GM23338 (cell line): Measurements from ENCODE around the gene KCNIP1. TPM values are rescaled to one million over a fixed set of nuclear protein-coding genes. Genes with fewer than 3 reads are reported as not detected.

Source experiments
- ATAC-seq: fragments of 200-7000 bp; cut with Tn5 transposase; 3 replicates; pipeline ENCODE4 v1.9.1; 2020
- DNase-seq: peaks from one replicate; pipeline ENCODE4 v3.0.0-alpha.2; 2015; ENCODE audit warnings: low spot score
- H2AFZ ChIP-seq: fragments of 200-600 bp; sonication (generic); 2 replicates; pipeline ENCODE4 v1.8.0; 2016; ENCODE audit warnings: antibody characterized with exemption, mild to moderate bottlenecking, moderate library complexity
- H3F3A ChIP-seq: fragments of 200-600 bp; sonication (generic); replicated peaks from 2 replicates; pipeline ENCODE4 v1.8.0; 2017; ENCODE audit warnings: antibody characterized with exemption, mixed run types, low read depth
- H3K27ac ChIP-seq: fragments of 200-600 bp; sonication (generic); 2 replicates; pipeline ENCODE4 v1.6.1; 2016; ENCODE audit warnings: low read depth
- H3K27me3 ChIP-seq: fragments of 200-600 bp; sonication (generic); 2 replicates; pipeline ENCODE4 v1.8.0; 2016; ENCODE audit warnings: mild to moderate bottlenecking, mixed run types, moderate library complexity; ENCODE audit not compliant: insufficient read depth
- H3K36me3 ChIP-seq: fragments of 200-600 bp; sonication (generic); 2 replicates; pipeline ENCODE4 v1.8.0; 2016; ENCODE audit warnings: mild to moderate bottlenecking; ENCODE audit not compliant: insufficient read depth
- H3K4me1 ChIP-seq: fragments of 200-600 bp; sonication (generic); 2 replicates; pipeline ENCODE4 v1.8.0; 2016; ENCODE audit warnings: mild to moderate bottlenecking, moderate library complexity; ENCODE audit not compliant: insufficient read depth
- H3K4me2 ChIP-seq: fragments of 200-600 bp; sonication (generic); 2 replicates; pipeline ENCODE4 v1.7.1; 2017; ENCODE audit warnings: mixed run types
- H3K4me3 ChIP-seq: fragments of 200-600 bp; sonication (generic); 2 replicates; pipeline ENCODE4 v1.6.1; 2016; ENCODE audit warnings: mixed run types
- H3K79me2 ChIP-seq: fragments of 200-600 bp; sonication (generic); replicated peaks from 2 replicates; pipeline ENCODE4 v1.8.0; 2017; ENCODE audit warnings: mild to moderate bottlenecking; ENCODE audit not compliant: insufficient read depth
- H3K9me2 ChIP-seq: fragments of 200-600 bp; sonication (generic); 2 replicates; pipeline ENCODE4 v1.8.0; 2017; ENCODE audit not compliant: insufficient read depth
- H4K20me1 ChIP-seq: fragments of 200-600 bp; sonication (generic); replicated peaks from 2 replicates; pipeline ENCODE4 v1.8.0; 2017; ENCODE audit warnings: mild to moderate bottlenecking; ENCODE audit not compliant: insufficient read depth
- H3K27ac Mint-ChIP-seq: 2 replicates; pipeline ENCODE4 v1.8.0; 2020; ENCODE audit warnings: inconsistent platforms, mild to moderate bottlenecking, moderate library complexity, mixed read lengths
- H3K27me3 Mint-ChIP-seq: 3 replicates; pipeline ENCODE4 v1.8.0; 2022; ENCODE audit warnings: low read depth, mild to moderate bottlenecking, moderate library complexity, mixed read lengths, inconsistent platforms; ENCODE audit not compliant: insufficient read depth, poor library complexity
- H3K36me3 Mint-ChIP-seq: 3 replicates; pipeline ENCODE4 v1.8.0; 2021; ENCODE audit warnings: low read depth, mild to moderate bottlenecking, inconsistent platforms, moderate library complexity, mixed read lengths
- H3K4me1 Mint-ChIP-seq: 3 replicates; pipeline ENCODE4 v1.8.0; 2020; ENCODE audit warnings: mild to moderate bottlenecking, inconsistent platforms, mixed read lengths
- H3K4me3 Mint-ChIP-seq: 3 replicates; pipeline ENCODE4 v1.8.0; 2021; ENCODE audit warnings: moderate library complexity, mild to moderate bottlenecking, inconsistent platforms, mixed read lengths
- H3K9me3 Mint-ChIP-seq: 3 replicates; pipeline ENCODE4 v1.8.0; 2020; ENCODE audit warnings: moderate library complexity, mild to moderate bottlenecking, inconsistent platforms, mixed read lengths
- CREB1 ChIP-seq: fragments of 250-450 bp; sonication (Bioruptor Pico); IDR thresholded peaks from 2 replicates; pipeline ENCODE4 v1.5.0; 2020; ENCODE audit warnings: low read depth, mild to moderate bottlenecking, moderate library complexity
- EZH2 ChIP-seq: fragments of 200-600 bp; sonication (generic); IDR thresholded peaks from one replicate; pipeline ENCODE4 v1.8.0; 2017; ENCODE audit warnings: antibody characterized with exemption, mild to moderate bottlenecking, low read depth; ENCODE audit not compliant: unreplicated experiment
- EZH2phosphoT487 ChIP-seq: fragments of 200-600 bp; sonication (generic); IDR thresholded peaks from one replicate; pipeline ENCODE4 v1.8.1; 2018; ENCODE audit warnings: antibody characterized with exemption; ENCODE audit not compliant: unreplicated experiment
- JUNB ChIP-seq: IDR thresholded peaks from one replicate; pipeline ENCODE4 v1.6.1; 2016; ENCODE audit warnings: antibody characterized with exemption; ENCODE audit not compliant: unreplicated experiment
- NANOG ChIP-seq: IDR thresholded peaks from 2 replicates; pipeline ENCODE4 v1.6.1; 2016; ENCODE audit warnings: antibody characterized with exemption, borderline replicate concordance
- POLR2AphosphoS5 ChIP-seq: IDR thresholded peaks from 2 replicates; pipeline ENCODE4 v1.6.1; 2016; ENCODE audit warnings: antibody characterized with exemption, low read depth
- STAT1 ChIP-seq: IDR thresholded peaks from one replicate; pipeline ENCODE4 v1.6.1; 2016; ENCODE audit warnings: antibody characterized with exemption; ENCODE audit not compliant: unreplicated experiment
- ZNF114 ChIP-seq: fragments of 250-450 bp; sonication (Bioruptor Pico); IDR thresholded peaks from 2 replicates; pipeline ENCODE4 v1.5.0; 2020; ENCODE audit warnings: mild to moderate bottlenecking, moderate library complexity
- ZNF331 ChIP-seq: fragments of 250-450 bp; sonication (Bioruptor Pico); IDR thresholded peaks from 2 replicates; pipeline ENCODE4 v1.5.0; 2020; ENCODE audit warnings: low read depth, mild to moderate bottlenecking, moderate library complexity
- polyA plus RNA-seq: library from polyadenylated mRNA; unstranded; fragments of >200 nt; fragmentation: Nextera tagmentation; extraction: Ambion mirVana; gene quantifications from 2 replicates; pipeline ENCODE4 v1.2.1, GENCODE V29; 2016
- total RNA-seq: library from RNA; depleted of rRNA; stranded (reverse); fragments of >200 nt; shearing (Covaris generic); gene quantifications from 2 replicates; pipeline ENCODE4 v1.2.3, GENCODE V29; 2014
- TF ChIP-seq, protein P1 (sequence below), 2 experiments: fragments of 200-600 bp in 1 of 2; sonication (generic) in 1 of 2; conservative IDR thresholded peaks; 2 replicates each; pipeline versions ENCODE4 v1.5.1 to v1.6.1; 2016 to 2017; ENCODE audit warnings: antibody characterized with exemption in 2 of 2, low read depth in 2 of 2, mild to moderate bottlenecking in 2 of 2, moderate library complexity in 1 of 2
- TF ChIP-seq, protein P2 (sequence below): IDR thresholded peaks from 2 replicates; pipeline ENCODE4 v1.6.1; 2016; ENCODE audit warnings: antibody characterized with exemption
- TF ChIP-seq, protein P3 (sequence below): fragments of 250-450 bp; sonication (Bioruptor Pico); IDR thresholded peaks from 2 replicates; pipeline ENCODE4 v1.5.0; 2020; ENCODE audit warnings: mild to moderate bottlenecking, moderate library complexity
- TF ChIP-seq, protein P4 (sequence below): IDR thresholded peaks from one replicate; pipeline ENCODE4 v1.6.1; 2018; ENCODE audit warnings: antibody characterized with exemption; ENCODE audit not compliant: unreplicated experiment

Gene KCNIP1
- total and polyA plus RNA-seq, 2 experiments from 2014 or later, result 0.31 to 0.87 TPM

DNA sequence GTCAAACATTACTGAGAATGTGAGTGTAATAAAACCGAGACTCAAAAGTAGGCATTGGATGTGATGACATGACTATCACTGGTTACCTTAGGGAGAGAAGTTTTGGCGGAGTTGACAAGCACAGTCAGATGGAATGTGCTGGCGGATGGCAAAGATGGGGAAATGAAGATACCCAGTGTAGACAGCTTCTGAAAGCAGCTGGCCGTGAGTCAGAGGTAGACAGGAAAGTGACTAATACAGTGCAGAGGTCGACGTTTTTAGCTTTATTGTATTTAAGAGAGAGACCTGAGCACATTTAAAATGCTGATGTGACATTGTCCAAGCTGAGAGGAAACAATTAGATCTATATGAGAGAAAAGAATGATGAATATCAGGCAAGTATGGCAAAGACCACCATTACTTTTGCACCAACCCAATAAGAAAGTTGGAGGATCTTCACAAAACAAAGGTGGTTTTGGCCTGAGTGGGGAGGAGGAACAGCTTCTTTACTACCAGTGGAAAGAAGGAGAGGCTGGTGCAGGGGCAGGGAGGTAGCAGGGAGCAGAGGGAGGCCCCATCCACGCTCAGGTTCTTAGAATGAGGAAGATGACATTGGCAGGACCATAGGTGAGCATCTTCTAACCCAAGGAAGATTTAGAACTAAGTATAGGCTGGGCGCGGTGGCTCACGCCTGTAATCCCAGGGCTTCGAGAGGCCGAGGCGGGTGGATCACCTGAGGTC is 36.7 kb upstream of the KCNIP1 start:
- Histone ChIP-seq H3K27me3 (no peaks in the 10 kb centered on the region), H3K9me2 (no peaks in the 10 kb centered on the region; the same call in 1 of the 2 replicates), H3K4me1 (no peaks in the 10 kb centered on the region), H3F3A (no peaks in the 10 kb centered on the region), H3K4me2 (no peak overlapping the region), H3K79me2 (no peaks in the 10 kb centered on the region), H2AFZ (no peak overlapping the region), H3K36me3 (no peaks in the 10 kb centered on the region), H3K27ac (no peak overlapping the region), H4K20me1 (0 out of 2 replicates have a peak, but pooled peaks cover 2% of the 10 kb centered on the region), H3K4me3 (no peak overlapping the region)
- Mint-ChIP-seq H3K27ac (no peak overlapping the region), H3K4me3 (no peak overlapping the region), H3K4me1 (peaks cover 10% of the 10 kb centered on the region; the same call in 2 of the 3 replicates), H3K9me3 (no peaks in the 10 kb centered on the region), H3K36me3 (no peaks in the 10 kb centered on the region), H3K27me3 (peaks cover 2% of the 10 kb centered on the region)
- DNase-seq (no peak), ATAC-seq (no peak)
- no peak for TF ChIP-seq EZH2
- no peak for TF ChIP-seq CREB1 (CRISPR knock-in tag)
- TF ChIP-seq POLR2AphosphoS5, result no peak
- TF ChIP-seq, protein P1, sequence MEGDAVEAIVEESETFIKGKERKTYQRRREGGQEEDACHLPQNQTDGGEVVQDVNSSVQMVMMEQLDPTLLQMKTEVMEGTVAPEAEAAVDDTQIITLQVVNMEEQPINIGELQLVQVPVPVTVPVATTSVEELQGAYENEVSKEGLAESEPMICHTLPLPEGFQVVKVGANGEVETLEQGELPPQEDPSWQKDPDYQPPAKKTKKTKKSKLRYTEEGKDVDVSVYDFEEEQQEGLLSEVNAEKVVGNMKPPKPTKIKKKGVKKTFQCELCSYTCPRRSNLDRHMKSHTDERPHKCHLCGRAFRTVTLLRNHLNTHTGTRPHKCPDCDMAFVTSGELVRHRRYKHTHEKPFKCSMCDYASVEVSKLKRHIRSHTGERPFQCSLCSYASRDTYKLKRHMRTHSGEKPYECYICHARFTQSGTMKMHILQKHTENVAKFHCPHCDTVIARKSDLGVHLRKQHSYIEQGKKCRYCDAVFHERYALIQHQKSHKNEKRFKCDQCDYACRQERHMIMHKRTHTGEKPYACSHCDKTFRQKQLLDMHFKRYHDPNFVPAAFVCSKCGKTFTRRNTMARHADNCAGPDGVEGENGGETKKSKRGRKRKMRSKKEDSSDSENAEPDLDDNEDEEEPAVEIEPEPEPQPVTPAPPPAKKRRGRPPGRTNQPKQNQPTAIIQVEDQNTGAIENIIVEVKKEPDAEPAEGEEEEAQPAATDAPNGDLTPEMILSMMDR (conservative IDR thresholded peaks at IDR 0.05; ENCODE audit: low read depth in 2 of 2), result no peak
- no peak for TF ChIP-seq ZNF331 (CRISPR knock-in tag)
- TF ChIP-seq ZNF114 (CRISPR knock-in tag), result no peak
- no peak for TF ChIP-seq NANOG
- TF ChIP-seq, protein P2, sequence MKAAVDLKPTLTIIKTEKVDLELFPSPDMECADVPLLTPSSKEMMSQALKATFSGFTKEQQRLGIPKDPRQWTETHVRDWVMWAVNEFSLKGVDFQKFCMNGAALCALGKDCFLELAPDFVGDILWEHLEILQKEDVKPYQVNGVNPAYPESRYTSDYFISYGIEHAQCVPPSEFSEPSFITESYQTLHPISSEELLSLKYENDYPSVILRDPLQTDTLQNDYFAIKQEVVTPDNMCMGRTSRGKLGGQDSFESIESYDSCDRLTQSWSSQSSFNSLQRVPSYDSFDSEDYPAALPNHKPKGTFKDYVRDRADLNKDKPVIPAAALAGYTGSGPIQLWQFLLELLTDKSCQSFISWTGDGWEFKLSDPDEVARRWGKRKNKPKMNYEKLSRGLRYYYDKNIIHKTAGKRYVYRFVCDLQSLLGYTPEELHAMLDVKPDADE, result no peak
- TF ChIP-seq, protein P3, sequence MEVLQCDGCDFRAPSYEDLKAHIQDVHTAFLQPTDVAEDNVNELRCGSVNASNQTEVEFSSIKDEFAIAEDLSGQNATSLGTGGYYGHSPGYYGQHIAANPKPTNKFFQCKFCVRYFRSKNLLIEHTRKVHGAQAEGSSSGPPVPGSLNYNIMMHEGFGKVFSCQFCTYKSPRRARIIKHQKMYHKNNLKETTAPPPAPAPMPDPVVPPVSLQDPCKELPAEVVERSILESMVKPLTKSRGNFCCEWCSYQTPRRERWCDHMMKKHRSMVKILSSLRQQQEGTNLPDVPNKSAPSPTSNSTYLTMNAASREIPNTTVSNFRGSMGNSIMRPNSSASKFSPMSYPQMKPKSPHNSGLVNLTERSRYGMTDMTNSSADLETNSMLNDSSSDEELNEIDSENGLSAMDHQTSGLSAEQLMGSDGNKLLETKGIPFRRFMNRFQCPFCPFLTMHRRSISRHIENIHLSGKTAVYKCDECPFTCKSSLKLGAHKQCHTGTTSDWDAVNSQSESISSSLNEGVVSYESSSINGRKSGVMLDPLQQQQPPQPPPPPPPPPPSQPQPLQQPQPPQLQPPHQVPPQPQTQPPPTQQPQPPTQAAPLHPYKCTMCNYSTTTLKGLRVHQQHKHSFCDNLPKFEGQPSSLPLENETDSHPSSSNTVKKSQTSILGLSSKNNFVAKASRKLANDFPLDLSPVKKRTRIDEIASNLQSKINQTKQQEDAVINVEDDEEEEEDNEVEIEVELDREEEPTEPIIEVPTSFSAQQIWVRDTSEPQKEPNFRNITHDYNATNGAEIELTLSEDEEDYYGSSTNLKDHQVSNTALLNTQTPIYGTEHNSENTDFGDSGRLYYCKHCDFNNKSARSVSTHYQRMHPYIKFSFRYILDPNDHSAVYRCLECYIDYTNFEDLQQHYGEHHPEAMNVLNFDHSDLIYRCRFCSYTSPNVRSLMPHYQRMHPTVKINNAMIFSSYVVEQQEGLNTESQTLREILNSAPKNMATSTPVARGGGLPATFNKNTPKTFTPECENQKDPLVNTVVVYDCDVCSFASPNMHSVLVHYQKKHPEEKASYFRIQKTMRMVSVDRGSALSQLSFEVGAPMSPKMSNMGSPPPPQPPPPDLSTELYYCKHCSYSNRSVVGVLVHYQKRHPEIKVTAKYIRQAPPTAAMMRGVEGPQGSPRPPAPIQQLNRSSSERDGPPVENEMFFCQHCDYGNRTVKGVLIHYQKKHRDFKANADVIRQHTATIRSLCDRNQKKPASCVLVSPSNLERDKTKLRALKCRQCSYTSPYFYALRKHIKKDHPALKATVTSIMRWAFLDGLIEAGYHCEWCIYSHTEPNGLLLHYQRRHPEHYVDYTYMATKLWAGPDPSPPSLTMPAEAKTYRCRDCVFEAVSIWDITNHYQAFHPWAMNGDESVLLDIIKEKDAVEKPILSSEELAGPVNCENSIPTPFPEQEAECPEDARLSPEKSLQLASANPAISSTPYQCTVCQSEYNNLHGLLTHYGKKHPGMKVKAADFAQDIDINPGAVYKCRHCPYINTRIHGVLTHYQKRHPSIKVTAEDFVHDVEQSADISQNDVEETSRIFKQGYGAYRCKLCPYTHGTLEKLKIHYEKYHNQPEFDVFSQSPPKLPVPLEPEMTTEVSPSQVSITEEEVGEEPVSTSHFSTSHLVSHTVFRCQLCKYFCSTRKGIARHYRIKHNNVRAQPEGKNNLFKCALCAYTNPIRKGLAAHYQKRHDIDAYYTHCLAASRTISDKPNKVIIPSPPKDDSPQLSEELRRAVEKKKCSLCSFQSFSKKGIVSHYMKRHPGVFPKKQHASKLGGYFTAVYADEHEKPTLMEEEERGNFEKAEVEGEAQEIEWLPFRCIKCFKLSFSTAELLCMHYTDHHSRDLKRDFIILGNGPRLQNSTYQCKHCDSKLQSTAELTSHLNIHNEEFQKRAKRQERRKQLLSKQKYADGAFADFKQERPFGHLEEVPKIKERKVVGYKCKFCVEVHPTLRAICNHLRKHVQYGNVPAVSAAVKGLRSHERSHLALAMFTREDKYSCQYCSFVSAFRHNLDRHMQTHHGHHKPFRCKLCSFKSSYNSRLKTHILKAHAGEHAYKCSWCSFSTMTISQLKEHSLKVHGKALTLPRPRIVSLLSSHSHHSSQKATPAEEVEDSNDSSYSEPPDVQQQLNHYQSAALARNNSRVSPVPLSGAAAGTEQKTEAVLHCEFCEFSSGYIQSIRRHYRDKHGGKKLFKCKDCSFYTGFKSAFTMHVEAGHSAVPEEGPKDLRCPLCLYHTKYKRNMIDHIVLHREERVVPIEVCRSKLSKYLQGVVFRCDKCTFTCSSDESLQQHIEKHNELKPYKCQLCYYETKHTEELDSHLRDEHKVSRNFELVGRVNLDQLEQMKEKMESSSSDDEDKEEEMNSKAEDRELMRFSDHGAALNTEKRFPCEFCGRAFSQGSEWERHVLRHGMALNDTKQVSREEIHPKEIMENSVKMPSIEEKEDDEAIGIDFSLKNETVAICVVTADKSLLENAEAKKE (CRISPR knock-in tag), result no peak
- TF ChIP-seq, protein P4, sequence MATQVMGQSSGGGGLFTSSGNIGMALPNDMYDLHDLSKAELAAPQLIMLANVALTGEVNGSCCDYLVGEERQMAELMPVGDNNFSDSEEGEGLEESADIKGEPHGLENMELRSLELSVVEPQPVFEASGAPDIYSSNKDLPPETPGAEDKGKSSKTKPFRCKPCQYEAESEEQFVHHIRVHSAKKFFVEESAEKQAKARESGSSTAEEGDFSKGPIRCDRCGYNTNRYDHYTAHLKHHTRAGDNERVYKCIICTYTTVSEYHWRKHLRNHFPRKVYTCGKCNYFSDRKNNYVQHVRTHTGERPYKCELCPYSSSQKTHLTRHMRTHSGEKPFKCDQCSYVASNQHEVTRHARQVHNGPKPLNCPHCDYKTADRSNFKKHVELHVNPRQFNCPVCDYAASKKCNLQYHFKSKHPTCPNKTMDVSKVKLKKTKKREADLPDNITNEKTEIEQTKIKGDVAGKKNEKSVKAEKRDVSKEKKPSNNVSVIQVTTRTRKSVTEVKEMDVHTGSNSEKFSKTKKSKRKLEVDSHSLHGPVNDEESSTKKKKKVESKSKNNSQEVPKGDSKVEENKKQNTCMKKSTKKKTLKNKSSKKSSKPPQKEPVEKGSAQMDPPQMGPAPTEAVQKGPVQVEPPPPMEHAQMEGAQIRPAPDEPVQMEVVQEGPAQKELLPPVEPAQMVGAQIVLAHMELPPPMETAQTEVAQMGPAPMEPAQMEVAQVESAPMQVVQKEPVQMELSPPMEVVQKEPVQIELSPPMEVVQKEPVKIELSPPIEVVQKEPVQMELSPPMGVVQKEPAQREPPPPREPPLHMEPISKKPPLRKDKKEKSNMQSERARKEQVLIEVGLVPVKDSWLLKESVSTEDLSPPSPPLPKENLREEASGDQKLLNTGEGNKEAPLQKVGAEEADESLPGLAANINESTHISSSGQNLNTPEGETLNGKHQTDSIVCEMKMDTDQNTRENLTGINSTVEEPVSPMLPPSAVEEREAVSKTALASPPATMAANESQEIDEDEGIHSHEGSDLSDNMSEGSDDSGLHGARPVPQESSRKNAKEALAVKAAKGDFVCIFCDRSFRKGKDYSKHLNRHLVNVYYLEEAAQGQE, result no peak
- TF ChIP-seq EZH2phosphoT487, result no peak
- TF ChIP-seq JUNB, result no peak
- no peak for TF ChIP-seq STAT1
